PC-3 (cell line): ENCODE data around the gene PSMA8. TPM values are rescaled to one million over a fixed set of nuclear protein-coding genes. Genes with fewer than 3 reads are reported as not detected.

ENCODE experiments used
- ATAC-seq: fragments of 200-7000 bp; cut with Tn5 transposase; 2 replicates; pipeline ENCODE4 v1.9.1; 2020; ENCODE audit warnings: mild to moderate bottlenecking, moderate library complexity
- BruUV-seq: library from RNA; stranded (reverse); fragments of 400-500 nt; replicated peaks from 2 replicates; lab custom pipeline; 2021; lab: Mats Ljungman, UMichigan
- CTCF ChIA-PET: fragments of 300-600 bp; sonication (Branson Sonifier 250); formaldehyde crosslinking; loops from one replicate; lab custom pipeline; 2022; ENCODE audit warnings: antibody characterized with exemption; lab: Charles Lee
- POLR2A ChIA-PET: fragments of 300-600 bp; sonication (Branson Sonifier 250); formaldehyde crosslinking; loops from one replicate; lab custom pipeline; 2022; ENCODE audit warnings: antibody characterized with exemption; ENCODE audit not compliant: unreplicated experiment; lab: Charles Lee
- DNase-seq: peaks from one replicate; pipeline ENCODE4 v3.0.0-alpha.2; 2015
- H2AFZ ChIP-seq: fragments of 300-600 bp; sonication (generic); 2 replicates; pipeline ENCODE4 v1.6.0; 2016; ENCODE audit warnings: antibody characterized with exemption, low read length
- H3F3A ChIP-seq: fragments of 300-600 bp; sonication (generic); one replicate; pipeline ENCODE4 v1.6.0; 2017; ENCODE audit warnings: antibody characterized with exemption, low read length, control low read depth, mild to moderate bottlenecking; ENCODE audit not compliant: unreplicated experiment
- H3K27ac ChIP-seq: fragments of 300-600 bp; sonication (generic); 2 replicates; pipeline ENCODE4 v1.5.1; 2016; ENCODE audit warnings: mild to moderate bottlenecking, low read length
- H3K27me3 ChIP-seq: fragments of 300-600 bp; sonication (generic); 2 replicates; pipeline ENCODE4 v1.6.1; 2016; ENCODE audit warnings: low read length, mixed read lengths
- H3K36me3 ChIP-seq: fragments of 300-600 bp; sonication (generic); 2 replicates; pipeline ENCODE4 v1.6.1; 2016; ENCODE audit warnings: low read depth, mixed run types, low read length, mixed read lengths
- H3K4me1 ChIP-seq: fragments of 300-600 bp; sonication (generic); 2 replicates; pipeline ENCODE4 v1.5.1; 2016; ENCODE audit warnings: low read length; ENCODE audit not compliant: insufficient read depth
- H3K4me2 ChIP-seq: fragments of 300-600 bp; sonication (generic); 2 replicates; pipeline ENCODE4 v1.6.0; 2016; ENCODE audit warnings: low read length
- H3K4me3 ChIP-seq: fragments of 300-600 bp; sonication (generic); 2 replicates; pipeline ENCODE4 v1.5.1; 2016; ENCODE audit warnings: mild to moderate bottlenecking, low read length, mixed read lengths
- H3K79me2 ChIP-seq: fragments of 300-600 bp; sonication (generic); 2 replicates; pipeline ENCODE4 v1.6.1; 2017; ENCODE audit warnings: low read length, mixed read lengths
- H3K9ac ChIP-seq: fragments of 300-600 bp; sonication (generic); 2 replicates; pipeline ENCODE4 v1.6.0; 2016; ENCODE audit warnings: mild to moderate bottlenecking, low read length
- H3K9me2 ChIP-seq: fragments of 300-600 bp; sonication (generic); replicated peaks from 2 replicates; pipeline ENCODE4 v1.6.1; 2016; ENCODE audit warnings: mixed run types, low read length, mixed read lengths
- H3K9me3 ChIP-seq: fragments of 300-600 bp; sonication (generic); 2 replicates; pipeline ENCODE4 v1.6.1; 2016; ENCODE audit warnings: low read length, mixed read lengths
- H4K20me1 ChIP-seq: fragments of 300-600 bp; sonication (generic); 2 replicates; pipeline ENCODE4 v1.6.1; 2016; ENCODE audit warnings: low read length, mixed read lengths
- CTCF ChIP-seq: fragments of 300-600 bp; sonication (generic); conservative IDR thresholded peaks from 2 replicates; pipeline ENCODE4 v1.5.1; 2017; ENCODE audit warnings: antibody characterized with exemption, low read depth, mild to moderate bottlenecking, low read length
- EZH2 ChIP-seq: fragments of 300-600 bp; sonication (generic); IDR thresholded peaks from one replicate; pipeline ENCODE4 v1.6.1; 2017; ENCODE audit warnings: antibody characterized with exemption, mild to moderate bottlenecking, low read length; ENCODE audit not compliant: unreplicated experiment
- EZH2phosphoT487 ChIP-seq: fragments of 300-600 bp; sonication (generic); IDR thresholded peaks from 2 replicates; pipeline ENCODE4 v1.6.1; 2018; ENCODE audit warnings: mild to moderate bottlenecking, antibody characterized with exemption, low read length, borderline replicate concordance
- intact Hi-C: fragments of 100-400 bp; cut with micrococcal nuclease; formaldehyde crosslinking; loops from 2 replicates; pipeline ENCODE4 v1.9.0; 2023
- total RNA-seq: library from RNA; depleted of rRNA; stranded (reverse); fragments of >200 nt; gene quantifications from 2 replicates; pipeline ENCODE4 v1.2.3, GENCODE V29; 2014

The PSMA8 gene
- total RNA-seq, 1 experiment from 2014 or later = not detected

GRCh38 chr18:26090130-26091046 lies 43.3 kb upstream of the PSMA8 start, which contains the start of gene SS18:
TSS of gene SS18 (minus strand) at chr18:26090613. CDS start at chr18:26090569, 44 bp downstream.
- no peaks in the 10 kb centered on the region for H3K9me3 ChIP-seq
- H2AFZ ChIP-seq = peak within 1 kb of the TSS; percentile 90
- intact Hi-C loops = loop anchor here (2.0 kb wide), 1 partner anchor 458 kb away; the partner anchor contains the start of gene KCTD1
- POLR2A ChIA-PET = no interaction called here
- DNase-seq (peak; percentile 92), ATAC-seq (peak; percentile 87)
- no peaks in the 10 kb centered on the region for H3K9me2 ChIP-seq
- H3K79me2 ChIP-seq = peaks cover 49% of the 10 kb centered on the region
- CTCF ChIA-PET = no interaction called here
- H3K4me2 ChIP-seq = peak within 1 kb of the TSS; percentile 89
- H3K4me3 ChIP-seq = peak within 1 kb of the TSS; percentile 99
- peaks cover 20% of the 10 kb centered on the region for H3K4me1 ChIP-seq
- BruUV-seq = no TSS peak
- no peaks in the 10 kb centered on the region for H3K27me3 ChIP-seq
- TF ChIP-seq CTCF = no peak
- no peak for TF ChIP-seq EZH2
- no peak for TF ChIP-seq EZH2phosphoT487
- peak within 1 kb of the TSS; percentile 73 for H3K27ac ChIP-seq
- H3K9ac ChIP-seq = peak within 1 kb of the TSS; percentile 89
- H4K20me1 ChIP-seq = peaks cover 23% of the 10 kb centered on the region
- peaks cover 17% of the 10 kb centered on the region; the same call in 1 of the 2 replicates for H3K36me3 ChIP-seq
- H3F3A ChIP-seq = no peaks in the 10 kb centered on the region

- H3K9ac ChIP-seq = peak overlapping the region; percentile 89
- peaks cover 42% of the 10 kb centered on the region for H3K79me2 ChIP-seq
- H3K4me3 ChIP-seq = peak overlapping the region; percentile 99
- ChIA-PET CTCF (no interaction called here), POLR2A (no interaction called here)
- H3K4me1 ChIP-seq = peaks cover 20% of the 10 kb centered on the region
- H3K27me3 ChIP-seq = no peaks in the 10 kb centered on the region
- no peaks in the 10 kb centered on the region for H3K9me2 ChIP-seq
- H3K9me3 ChIP-seq = no peaks in the 10 kb centered on the region
- peaks cover 23% of the 10 kb centered on the region for H4K20me1 ChIP-seq
- peak overlapping the region; percentile 90 for H2AFZ ChIP-seq
- peak overlapping the region; percentile 73 for H3K27ac ChIP-seq
- ATAC-seq (peak; percentile 60), DNase-seq (no peak)
- TF ChIP-seq CTCF (no peak), EZH2 (no peak), EZH2phosphoT487 (no peak)
- H3F3A ChIP-seq = no peaks in the 10 kb centered on the region
- peaks cover 11% of the 10 kb centered on the region; the same call in 1 of the 2 replicates for H3K36me3 ChIP-seq
- intact Hi-C loops = loop anchor here (2.0 kb wide), 1 partner anchor 458 kb away; the partner anchor contains the start of gene KCTD1
- BruUV-seq = TSS peak; percentile 87
- H3K4me2 ChIP-seq = peak overlapping the region; percentile 89
Measured at GRCh38 chr18:26091047-26091630, 42.5 kb upstream of the PSMA8 start.
